Mucosa of stomach (tissue), 1 donor: Measurements from ENCODE around the gene C6orf136.
A peak's percentile ranks its signal among the peaks of the same experiment; 100 is the strongest.
"Not testable (repeated sequence)": the region's sequence is repeated elsewhere in the genome, so short reads cannot be mapped to it uniquely, and the experiment has no call there.

Experiments used
- H3K27me3 ChIP-seq: one replicate; pipeline ENCODE4 v1.7.0; 2013; ENCODE audit warnings: mild to moderate bottlenecking, low read length; ENCODE audit not compliant: control insufficient read depth, insufficient read depth
- H3K36me3 ChIP-seq: one replicate; pipeline ENCODE4 v1.7.0; 2013; ENCODE audit warnings: low read length; ENCODE audit not compliant: control insufficient read depth, insufficient read depth
- H3K4me1 ChIP-seq: one replicate; pipeline ENCODE4 v1.7.0; 2013; ENCODE audit warnings: mild to moderate bottlenecking, low read length; ENCODE audit not compliant: control insufficient read depth, insufficient read depth
- H3K4me3 ChIP-seq: one replicate; pipeline ENCODE4 v1.7.0; 2013; ENCODE audit warnings: low read length
- H3K9ac ChIP-seq: one replicate; pipeline ENCODE4 v1.7.0; 2013; ENCODE audit warnings: mild to moderate bottlenecking, low read length, moderate library complexity
- H3K9me3 ChIP-seq: one replicate; pipeline ENCODE4 v1.7.0; 2013; ENCODE audit warnings: mild to moderate bottlenecking, low read length, moderate library complexity; ENCODE audit not compliant: control insufficient read depth
- donor health status: Pancreatic carcinoma.

C6orf136 gene

GRCh38 chr6:30654798-30655742 is 8.1 kb downstream of the C6orf136 start:
- Histone ChIP-seq H3K9ac (no peak overlapping the region), H3K4me1 (no peaks in the 10 kb centered on the region), H3K27me3 (no peaks in the 10 kb centered on the region), H3K9me3 (no peaks in the 10 kb centered on the region), H3K36me3 (peaks cover 43% of the 10 kb centered on the region), H3K4me3 (no peak overlapping the region)

GRCh38 chr6:30655743-30656094 is 8.8 kb downstream of the C6orf136 start:
- Histone ChIP-seq H3K4me3 (no peak overlapping the region), H3K4me1 (no peaks in the 10 kb centered on the region), H3K9ac (no peak overlapping the region), H3K36me3 (peaks cover 43% of the 10 kb centered on the region), H3K9me3 (no peaks in the 10 kb centered on the region), H3K27me3 (no peaks in the 10 kb centered on the region)

DNA sequence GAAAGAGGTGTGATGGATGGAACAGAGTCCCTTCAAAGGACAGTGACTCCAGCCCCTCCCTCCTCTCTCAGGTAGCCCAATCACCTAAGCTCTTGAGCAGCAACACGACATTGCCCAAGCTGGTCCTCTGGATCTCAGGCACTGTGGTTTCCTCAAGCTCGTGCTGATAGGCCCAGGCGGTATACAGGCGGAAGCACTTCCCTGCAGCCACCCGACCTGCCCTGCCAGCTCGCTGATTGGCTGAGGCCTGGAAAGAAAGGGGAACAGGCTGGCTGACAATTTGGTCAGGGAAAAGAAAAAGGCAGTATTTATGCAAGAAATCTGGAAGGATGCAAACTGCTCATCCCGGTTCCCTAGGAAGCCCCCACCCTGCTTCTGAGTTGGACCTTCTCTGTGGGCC is 9.6 kb downstream of the C6orf136 start:
- H3K4me1 ChIP-seq: no peaks in the 10 kb centered on the region
- H3K4me3 ChIP-seq: no peak overlapping the region
- H3K9me3 ChIP-seq: no peaks in the 10 kb centered on the region
- no peak overlapping the region for H3K9ac ChIP-seq
- no peaks in the 10 kb centered on the region for H3K27me3 ChIP-seq
- peaks cover 46% of the 10 kb centered on the region for H3K36me3 ChIP-seq

DNA sequence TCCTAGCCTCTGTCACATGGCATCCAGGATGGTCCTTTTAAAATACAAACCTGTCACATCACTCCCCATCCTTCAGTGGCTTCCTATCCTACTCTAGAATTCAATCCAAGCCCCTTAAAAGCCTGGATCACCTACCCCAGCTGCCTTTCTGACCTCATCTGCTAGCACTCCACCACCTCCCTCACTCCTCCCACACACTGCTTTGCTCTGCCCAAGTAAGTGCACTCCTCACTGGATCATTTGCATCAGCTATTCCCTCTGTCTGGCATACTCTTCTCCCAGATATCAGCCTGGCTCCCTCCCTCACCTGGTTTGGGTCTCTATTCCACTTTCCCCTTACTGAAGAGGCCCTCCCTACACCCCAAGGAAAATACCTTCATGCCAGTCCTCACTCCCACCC is 10.5 kb downstream of the C6orf136 start:
- Histone ChIP-seq H3K9me3 (no peaks in the 10 kb centered on the region), H3K36me3 (peaks cover 45% of the 10 kb centered on the region), H3K27me3 (no peaks in the 10 kb centered on the region), H3K9ac (no peak overlapping the region), H3K4me3 (no peak overlapping the region), H3K4me1 (no peaks in the 10 kb centered on the region)

GRCh38 chr6:30657922-30658321 is 11.0 kb downstream of the C6orf136 start:
- not testable (repeated sequence) for H3K9ac ChIP-seq, H3K27me3 ChIP-seq, H3K9me3 ChIP-seq, H3K4me3 ChIP-seq, H3K4me1 ChIP-seq
- peaks cover 46% of the 10 kb centered on the region for H3K36me3 ChIP-seq

DNA sequence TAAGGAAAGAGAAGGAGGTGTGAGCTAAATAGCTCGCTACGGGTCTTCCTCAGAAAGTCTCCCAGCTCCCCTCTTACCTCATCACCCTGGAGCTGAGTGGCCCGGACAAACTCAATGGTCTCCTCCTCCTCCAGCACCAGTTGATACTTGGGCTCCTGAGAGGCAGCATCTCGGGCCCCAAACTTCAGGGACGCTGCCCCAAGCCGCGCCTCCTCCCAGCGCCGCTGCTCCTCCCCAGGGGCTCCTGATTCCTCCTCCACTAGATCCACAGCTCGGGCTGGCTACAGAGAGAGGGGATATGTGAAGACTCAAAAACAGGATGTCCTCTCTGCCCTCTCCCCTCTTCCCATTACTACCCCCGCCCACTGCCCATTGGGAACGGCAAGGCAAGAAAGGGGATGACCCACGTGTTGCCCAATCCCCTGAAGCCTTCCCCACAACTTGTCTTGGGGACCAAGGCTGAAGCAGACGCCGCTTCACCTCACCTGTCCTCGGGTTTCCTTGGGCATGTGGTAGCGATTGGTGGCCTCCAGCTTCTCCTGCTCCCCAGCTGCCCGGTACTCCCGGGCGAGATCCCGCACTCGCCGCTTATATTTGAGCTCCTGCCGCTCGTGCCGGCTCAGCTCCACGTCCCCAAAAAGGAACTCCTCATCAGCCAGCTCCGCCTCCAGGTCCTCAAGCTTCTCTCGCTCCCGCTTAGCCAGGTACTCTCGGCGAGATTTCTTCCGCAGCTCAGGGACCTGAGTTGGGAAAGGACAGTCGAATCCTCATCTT is 18.2 kb downstream of the C6orf136 start:
- H3K36me3 ChIP-seq: peaks cover 16% of the 10 kb centered on the region
- H3K9ac ChIP-seq: no peak overlapping the region
- H3K4me3 ChIP-seq: no peak overlapping the region
- no peaks in the 10 kb centered on the region for H3K4me1 ChIP-seq
- no peaks in the 10 kb centered on the region for H3K9me3 ChIP-seq
- no peaks in the 10 kb centered on the region for H3K27me3 ChIP-seq

GRCh38 chr6:30666300-30666699 is 19.4 kb downstream of the C6orf136 start:
- peaks cover 24% of the 10 kb centered on the region for H3K36me3 ChIP-seq
- H3K4me1 ChIP-seq, H3K9ac ChIP-seq, H3K27me3 ChIP-seq, H3K4me3 ChIP-seq, H3K9me3 ChIP-seq: not testable (repeated sequence)

- Histone ChIP-seq H3K4me3 (no peak overlapping the region), H3K9ac (no peak overlapping the region), H3K36me3 (peaks cover 10% of the 10 kb centered on the region), H3K4me1 (peaks cover 12% of the 10 kb centered on the region), H3K9me3 (no peaks in the 10 kb centered on the region), H3K27me3 (no peaks in the 10 kb centered on the region)
These were observed 24.0 kb downstream of the C6orf136 start for GRCh38 chr6:30670760-30671527.

- H3K4me1 ChIP-seq: peaks cover 12% of the 10 kb centered on the region
- H3K4me3 ChIP-seq: peak within 1 kb of the TSS; percentile 94
- H3K36me3 ChIP-seq: peaks cover 10% of the 10 kb centered on the region
- no peaks in the 10 kb centered on the region for H3K9me3 ChIP-seq
- peak within 1 kb of the TSS; percentile 76 for H3K9ac ChIP-seq
- H3K27me3 ChIP-seq: no peaks in the 10 kb centered on the region
These were observed 25.7 kb downstream of the C6orf136 start, which contains the start of gene DHX16 for GRCh38 chr6:30672445-30673253. TSS of gene DHX16 (minus strand) at chr6:30673006. CDS start at chr6:30672841, 165 bp downstream.

DNA sequence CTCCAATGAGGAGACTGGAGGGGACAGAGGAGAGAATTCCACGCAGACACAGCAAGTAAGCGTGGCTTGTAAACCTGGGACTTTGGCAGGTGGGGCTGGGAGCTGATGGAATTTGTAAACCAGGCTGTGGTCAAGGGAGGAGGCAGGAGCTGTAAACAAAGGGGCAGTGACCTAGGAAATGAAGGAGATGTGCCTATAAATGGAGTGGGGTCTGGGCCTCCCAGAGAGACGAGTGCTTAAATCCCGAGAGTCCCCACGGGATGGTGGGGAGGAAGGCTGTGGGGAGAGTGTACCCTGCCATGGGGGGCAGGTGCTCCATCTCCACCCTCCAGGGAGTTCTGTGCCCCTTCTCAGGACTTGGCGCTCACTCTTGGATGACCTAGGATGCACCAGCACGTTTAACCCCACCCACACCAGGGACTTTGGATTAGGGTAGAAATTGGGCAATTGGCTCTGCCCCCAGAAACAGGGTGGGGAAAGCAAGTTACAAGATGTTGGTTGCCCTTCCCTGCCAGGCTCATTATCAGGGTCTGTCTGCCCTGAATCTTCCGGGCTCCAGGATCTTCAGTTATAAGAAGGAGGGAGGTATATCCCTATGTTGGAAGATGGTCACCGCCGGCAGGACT is 29.8 kb downstream of the C6orf136 start:
- Histone ChIP-seq H3K9ac (no peak overlapping the region), H3K27me3 (peaks cover 5% of the 10 kb centered on the region), H3K4me1 (peaks cover 15% of the 10 kb centered on the region), H3K36me3 (no peaks in the 10 kb centered on the region), H3K9me3 (no peaks in the 10 kb centered on the region), H3K4me3 (no peak overlapping the region)
